Stimulated activated naive CD4-positive, alpha-beta T cell (primary cell): ENCODE measurements around the gene RXRA.
A peak's percentile ranks its signal among the peaks of the same experiment; 100 is the strongest.

Experiments
- DNase-seq, 6 experiments: peaks; one replicate each; lab custom pipeline; 2025; lab: John Stamatoyannopoulos, UW

The RXRA gene

GRCh38 chr9:134474055-134474370, 147.8 kb downstream of the RXRA start:
- no peak for DNase-seq

- peak in 5 of 6 experiments; percentile 14 to 78 (median 46) for DNase-seq
These were observed 148.9 kb downstream of the RXRA start for GRCh38 chr9:134475011-134475790.

- DNase-seq: no peak
These were observed 150.2 kb downstream of the RXRA start for GRCh38 chr9:134476272-134476941.

- DNase-seq: no peak
These were observed 150.7 kb downstream of the RXRA start for GRCh38 chr9:134476942-134477335.

- DNase-seq: no peak
These were observed 151.2 kb downstream of the RXRA start for GRCh38 chr9:134477342-134477925.

- no peak for DNase-seq
These were observed 151.7 kb downstream of the RXRA start for GRCh38 chr9:134477927-134478326.

GRCh38 chr9:134481762-134482161, 155.5 kb downstream of the RXRA start:
- DNase-seq: no peak

GRCh38 chr9:134482226-134482625, 156.0 kb downstream of the RXRA start:
- DNase-seq: no peak

GRCh38 chr9:134483361-134484184, 157.3 kb downstream of the RXRA start:
- no peak for DNase-seq

- no peak for DNase-seq
These were observed 158.2 kb downstream of the RXRA start for GRCh38 chr9:134484479-134484878.

GRCh38 chr9:134485653-134486052, 159.4 kb downstream of the RXRA start:
- no peak for DNase-seq

- DNase-seq: no peak
These were observed 159.9 kb downstream of the RXRA start for GRCh38 chr9:134486143-134486591.

- no peak for DNase-seq
These were observed 160.3 kb downstream of the RXRA start for GRCh38 chr9:134486596-134486995.
